Measurements from ENCODE around the gene NAXD.

Gene NAXD

GRCh38 chr13:110643768-110644421, 28.6 kb downstream of the NAXD start:
- no peak overlapping the region for H3K4me3 ChIP-seq (replicated peaks; ENCODE audit: low read depth, low read length)
- DNase-seq (ENCODE audit: extremely low read depth, low read depth) = no peak
- TF ChIP-seq, protein P1, sequence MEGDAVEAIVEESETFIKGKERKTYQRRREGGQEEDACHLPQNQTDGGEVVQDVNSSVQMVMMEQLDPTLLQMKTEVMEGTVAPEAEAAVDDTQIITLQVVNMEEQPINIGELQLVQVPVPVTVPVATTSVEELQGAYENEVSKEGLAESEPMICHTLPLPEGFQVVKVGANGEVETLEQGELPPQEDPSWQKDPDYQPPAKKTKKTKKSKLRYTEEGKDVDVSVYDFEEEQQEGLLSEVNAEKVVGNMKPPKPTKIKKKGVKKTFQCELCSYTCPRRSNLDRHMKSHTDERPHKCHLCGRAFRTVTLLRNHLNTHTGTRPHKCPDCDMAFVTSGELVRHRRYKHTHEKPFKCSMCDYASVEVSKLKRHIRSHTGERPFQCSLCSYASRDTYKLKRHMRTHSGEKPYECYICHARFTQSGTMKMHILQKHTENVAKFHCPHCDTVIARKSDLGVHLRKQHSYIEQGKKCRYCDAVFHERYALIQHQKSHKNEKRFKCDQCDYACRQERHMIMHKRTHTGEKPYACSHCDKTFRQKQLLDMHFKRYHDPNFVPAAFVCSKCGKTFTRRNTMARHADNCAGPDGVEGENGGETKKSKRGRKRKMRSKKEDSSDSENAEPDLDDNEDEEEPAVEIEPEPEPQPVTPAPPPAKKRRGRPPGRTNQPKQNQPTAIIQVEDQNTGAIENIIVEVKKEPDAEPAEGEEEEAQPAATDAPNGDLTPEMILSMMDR (IDR thresholded peaks at IDR 0.05; ENCODE audit: low read depth, low read length, missing control alignments) = no peak

DNA sequence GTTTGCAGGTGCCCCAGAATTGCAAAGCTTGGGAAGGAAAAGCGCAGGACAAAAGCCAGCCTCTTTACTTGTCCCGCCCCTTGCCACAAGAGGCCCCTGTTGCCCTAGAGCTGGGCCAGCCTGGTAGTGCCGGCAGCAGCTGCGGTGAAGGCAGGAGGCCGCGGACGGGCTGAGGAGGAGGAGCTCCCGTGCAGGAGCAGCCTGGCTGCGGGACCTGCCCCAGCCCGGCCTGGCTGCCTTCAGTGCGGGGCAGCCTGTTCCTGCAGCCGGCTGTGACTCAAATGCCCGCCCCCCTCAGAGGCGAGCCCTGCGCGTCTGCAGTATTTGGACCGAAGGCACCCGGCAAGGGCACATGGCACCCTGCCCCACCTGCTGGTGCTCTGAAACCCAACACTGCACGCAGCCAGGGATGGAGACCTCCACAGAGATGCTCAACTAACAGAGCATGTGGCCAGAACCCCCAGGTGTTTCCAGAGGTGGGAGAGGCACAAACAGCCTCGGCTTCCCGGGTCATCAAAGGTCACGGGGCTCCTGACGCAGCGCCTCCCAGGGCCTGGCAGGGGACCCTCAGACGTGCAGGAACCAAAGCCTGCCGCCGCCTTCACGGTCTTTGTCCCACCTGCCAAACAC, 29.7 kb downstream of the NAXD start:
- peak; percentile 24 for DNase-seq (ENCODE audit: extremely low read depth, low read depth)
- H3K4me3 ChIP-seq (replicated peaks; ENCODE audit: low read depth, low read length) = no peak overlapping the region
- TF ChIP-seq, protein P1 (IDR thresholded peaks at IDR 0.05; ENCODE audit: low read depth, low read length, missing control alignments) = peak; percentile 33

DNA sequence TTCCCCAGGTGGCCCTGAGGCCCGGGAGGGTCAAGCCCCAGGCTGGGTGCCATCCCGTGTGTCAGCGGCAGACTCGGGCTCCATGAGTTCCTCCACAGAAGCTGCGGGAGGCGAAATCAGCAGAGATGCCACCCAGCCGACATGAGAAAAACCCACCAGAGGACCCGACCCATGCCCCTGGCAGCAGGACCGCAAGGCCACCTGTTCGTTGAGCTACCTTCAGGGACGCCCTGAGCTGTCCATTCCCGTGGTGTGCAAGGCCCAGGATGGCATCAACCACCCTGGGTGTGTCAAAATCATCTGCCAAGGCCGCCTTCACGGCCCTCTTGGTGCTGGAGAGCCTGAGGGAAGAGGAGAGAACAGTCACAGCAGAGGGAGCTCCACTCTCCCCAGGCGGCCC, 30.4 kb downstream of the NAXD start:
- no peak for DNase-seq (ENCODE audit: extremely low read depth, low read depth)
- no peak overlapping the region for H3K4me3 ChIP-seq (replicated peaks; ENCODE audit: low read depth, low read length)
- TF ChIP-seq, protein P1 (IDR thresholded peaks at IDR 0.05; ENCODE audit: low read depth, low read length, missing control alignments) = no peak

- H3K4me3 ChIP-seq (replicated peaks; ENCODE audit: low read depth, low read length) = no peak overlapping the region
- no peak for DNase-seq (ENCODE audit: extremely low read depth, low read depth)
- TF ChIP-seq, protein P1 (IDR thresholded peaks at IDR 0.05; ENCODE audit: low read depth, low read length, missing control alignments) = no peak
Measured at GRCh38 chr13:110646442-110647364, 31.4 kb downstream of the NAXD start.

DNA sequence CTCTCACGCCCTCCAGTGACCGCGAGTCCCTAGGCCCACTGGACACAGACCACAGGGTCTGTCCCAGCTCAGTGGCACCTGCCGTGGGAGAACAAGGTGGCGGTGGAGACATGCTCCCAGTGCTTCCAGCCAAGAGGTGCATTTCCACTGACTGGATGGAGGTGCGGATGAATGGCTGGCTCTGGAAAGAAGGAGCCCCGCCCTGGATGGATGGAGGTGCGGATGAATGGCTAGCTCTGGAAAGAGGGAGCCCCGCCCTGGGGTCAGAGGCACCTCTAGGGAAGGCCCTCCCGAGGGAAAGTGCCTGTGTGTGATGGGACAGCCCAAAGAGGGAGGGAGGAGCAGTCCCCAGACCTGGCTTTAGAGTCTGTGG, 32.0 kb downstream of the NAXD start:
- DNase-seq (ENCODE audit: extremely low read depth, low read depth) = no peak
- no peak overlapping the region for H3K4me3 ChIP-seq (replicated peaks; ENCODE audit: low read depth, low read length)
- TF ChIP-seq, protein P1 (IDR thresholded peaks at IDR 0.05; ENCODE audit: low read depth, low read length, missing control alignments) = no peak

GRCh38 chr13:110648146-110648819, 32.9 kb downstream of the NAXD start:
- TF ChIP-seq, protein P1 (IDR thresholded peaks at IDR 0.05; ENCODE audit: low read depth, low read length, missing control alignments) = no peak
- H3K4me3 ChIP-seq (replicated peaks; ENCODE audit: low read depth, low read length) = no peak overlapping the region
- DNase-seq (ENCODE audit: extremely low read depth, low read depth) = no peak

Measured in HFF-Myc (cell line).